SK-N-SH treated with all-trans-retinoic acid at 6 μM for 48 hours (cell line): Measurements from ENCODE around the gene CPZ.

ENCODE experiments used
- ATAC-seq: fragments of 200-7000 bp; cut with Tn5 transposase; 3 replicates; pipeline ENCODE4 v1.9.1; 2020; ENCODE audit warnings: mild to moderate bottlenecking, moderate library complexity
- ARNTL ChIP-seq: fragments of 450-650 bp; formaldehyde crosslinking; IDR thresholded peaks from 2 replicates; pipeline ENCODE4 v1.5.0; 2020; ENCODE audit warnings: low read depth, mild to moderate bottlenecking, moderate library complexity, borderline replicate concordance
- BACH2 ChIP-seq: fragments of 250-450 bp; sonication (Bioruptor Pico); IDR thresholded peaks from 2 replicates; pipeline ENCODE4 v1.9.0; 2021; ENCODE audit warnings: mild to moderate bottlenecking, borderline replicate concordance
- CSDC2 ChIP-seq: fragments of 250-450 bp; sonication (Bioruptor Pico); IDR thresholded peaks from 2 replicates; pipeline ENCODE4 v1.5.0; 2020; ENCODE audit warnings: mild to moderate bottlenecking, moderate library complexity
- CSRNP3 ChIP-seq: fragments of 250-450 bp; sonication (Bioruptor Pico); IDR thresholded peaks from 2 replicates; pipeline ENCODE4 v1.5.1; 2021; ENCODE audit warnings: mild to moderate bottlenecking, moderate library complexity
- ESRRG ChIP-seq: fragments of 250-450 bp; sonication (Bioruptor Pico); IDR thresholded peaks from 2 replicates; pipeline ENCODE4 v1.6.1; 2021; ENCODE audit warnings: mild to moderate bottlenecking
- GLIS3 ChIP-seq: fragments of 250-450 bp; sonication (Bioruptor Pico); IDR thresholded peaks from 2 replicates; pipeline ENCODE4 v1.5.0; 2020; ENCODE audit warnings: mild to moderate bottlenecking, moderate library complexity
- ISL1 ChIP-seq: fragments of 250-450 bp; sonication (Bioruptor Pico); IDR thresholded peaks from 2 replicates; pipeline ENCODE4 v2.1.2; 2022; ENCODE audit warnings: mild to moderate bottlenecking, moderate library complexity
- OSR1 ChIP-seq: fragments of 250-450 bp; sonication (Bioruptor Pico); IDR thresholded peaks from 2 replicates; pipeline ENCODE4 v1.8.0; 2022; ENCODE audit warnings: moderate library complexity, mild to moderate bottlenecking, inconsistent platforms
- PATZ1 ChIP-seq: fragments of 250-450 bp; sonication (Bioruptor Pico); IDR thresholded peaks from 2 replicates; pipeline ENCODE4 v1.8.0; 2020; ENCODE audit warnings: mild to moderate bottlenecking, moderate library complexity, borderline replicate concordance
- PPARA ChIP-seq: fragments of 250-450 bp; sonication (Bioruptor Pico); IDR thresholded peaks from 2 replicates; pipeline ENCODE4 v1.5.0; 2020; ENCODE audit warnings: mild to moderate bottlenecking, borderline replicate concordance
- RARB ChIP-seq: fragments of 250-450 bp; sonication (Bioruptor Pico); IDR thresholded peaks from 2 replicates; pipeline ENCODE4 v1.8.0; 2021; ENCODE audit warnings: mild to moderate bottlenecking, moderate library complexity
- SNAI2 ChIP-seq: fragments of 250-450 bp; sonication (Bioruptor Pico); IDR thresholded peaks from 2 replicates; pipeline ENCODE4 v1.5.0; 2020; ENCODE audit warnings: mild to moderate bottlenecking, moderate library complexity
- TCF4 ChIP-seq: fragments of 250-450 bp; sonication (Bioruptor Pico); IDR thresholded peaks from 2 replicates; pipeline ENCODE4 v1.8.0; 2021; ENCODE audit warnings: mild to moderate bottlenecking, moderate library complexity, borderline replicate concordance
- TOX ChIP-seq: fragments of 250-450 bp; sonication (Bioruptor Pico); IDR thresholded peaks from 2 replicates; pipeline ENCODE4 v1.8.0; 2021; ENCODE audit warnings: mild to moderate bottlenecking, moderate library complexity, borderline replicate concordance
- TSHZ2 ChIP-seq: fragments of 250-450 bp; sonication (Bioruptor Pico); IDR thresholded peaks from 2 replicates; pipeline ENCODE4 v1.5.0; 2020; ENCODE audit warnings: mild to moderate bottlenecking, moderate library complexity
- ZC3H10 ChIP-seq: fragments of 250-450 bp; sonication (Bioruptor Pico); IDR thresholded peaks from 2 replicates; pipeline ENCODE4 v1.5.1; 2021; ENCODE audit warnings: mild to moderate bottlenecking, moderate library complexity
- ZFP30 ChIP-seq: fragments of 450-650 bp; formaldehyde crosslinking; IDR thresholded peaks from 2 replicates; pipeline ENCODE4 v1.5.0; 2022; ENCODE audit warnings: mild to moderate bottlenecking, moderate library complexity
- ZNF565 ChIP-seq: fragments of 450-650 bp; formaldehyde crosslinking; conservative IDR thresholded peaks from 2 replicates; pipeline ENCODE4 v1.5.0; 2020; ENCODE audit warnings: low read depth, mild to moderate bottlenecking, moderate library complexity
- ZNF70 ChIP-seq: fragments of 450-650 bp; formaldehyde crosslinking; IDR thresholded peaks from 2 replicates; pipeline ENCODE4 v1.5.0; 2020; ENCODE audit warnings: mild to moderate bottlenecking, moderate library complexity
- ZNF8 ChIP-seq: fragments of 450-650 bp; formaldehyde crosslinking; IDR thresholded peaks from 2 replicates; pipeline ENCODE4 v1.5.0; 2020; ENCODE audit warnings: mild to moderate bottlenecking, moderate library complexity
- TF ChIP-seq, protein P1 (sequence below): fragments of 250-450 bp; sonication (Bioruptor Pico); IDR thresholded peaks from 2 replicates; pipeline ENCODE4 v1.5.1; 2020; ENCODE audit warnings: low read depth, mild to moderate bottlenecking, moderate library complexity
- TF ChIP-seq, protein P2 (sequence below): fragments of 250-450 bp; sonication (Bioruptor Pico); IDR thresholded peaks from 2 replicates; pipeline ENCODE4 v1.8.0; 2021; ENCODE audit warnings: low read depth, mild to moderate bottlenecking, moderate library complexity, borderline replicate concordance

The CPZ gene

GRCh38 chr4:8586671-8587468 lies 5.7 kb upstream of the CPZ start:
- TF ChIP-seq OSR1 (no peak), TCF4 (CRISPR knock-in tag) (no peak), PATZ1 (CRISPR knock-in tag) (no peak), CSRNP3 (CRISPR knock-in tag) (no peak), RARB (no peak), SNAI2 (CRISPR knock-in tag) (no peak), ZNF8 (no peak), BACH2 (CRISPR knock-in tag) (no peak), ZNF565 (CRISPR knock-in tag) (no peak), ZFP30 (CRISPR knock-in tag) (no peak)
- TF ChIP-seq, all 23 proteins: peak for 0

DNA sequence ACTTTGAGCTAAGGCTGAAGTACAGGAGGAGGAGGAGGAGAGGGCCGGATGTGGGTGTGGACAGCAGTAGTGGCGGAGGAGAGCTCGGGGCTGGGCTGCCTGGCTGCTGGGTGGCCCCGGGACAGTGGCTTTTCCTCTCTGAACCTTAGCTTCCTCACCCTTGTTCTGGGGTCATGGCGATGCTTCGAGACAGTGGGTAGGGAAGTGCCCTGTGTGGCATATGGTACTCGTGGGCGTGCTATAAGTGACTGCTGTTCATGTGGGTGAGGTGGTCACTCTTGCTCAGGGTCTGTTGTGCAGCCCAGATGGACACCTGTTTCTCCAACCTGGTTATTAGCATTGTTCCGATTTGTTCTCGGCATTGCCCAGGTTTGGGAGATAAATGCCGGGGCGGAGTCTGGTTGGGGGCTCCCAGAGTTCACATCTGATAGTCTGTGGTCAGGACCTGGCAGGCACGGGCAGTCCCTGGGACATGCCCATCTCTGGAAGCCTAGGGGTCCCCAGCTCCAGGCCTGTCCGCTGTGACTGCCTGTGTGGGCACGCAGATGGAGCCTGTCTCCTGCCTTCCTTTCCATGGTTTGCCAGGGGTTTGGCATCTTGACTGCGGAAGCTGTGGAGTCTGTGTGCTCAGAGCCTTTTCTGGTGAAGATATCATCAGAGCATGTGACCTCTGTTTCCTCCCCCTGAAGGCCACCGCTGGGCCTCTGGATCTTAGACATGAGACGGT lies 4.9 kb upstream of the CPZ start:
- no peak for ATAC-seq
- no peak for TF ChIP-seq CSDC2 (CRISPR knock-in tag)
- no peak for TF ChIP-seq ARNTL (CRISPR knock-in tag)
- TF ChIP-seq OSR1 = no peak
- no peak for TF ChIP-seq TOX (CRISPR knock-in tag)
- no peak for TF ChIP-seq GLIS3 (CRISPR knock-in tag)
- TF ChIP-seq CSRNP3 (CRISPR knock-in tag) = no peak
- no peak for TF ChIP-seq ZC3H10 (CRISPR knock-in tag)
- TF ChIP-seq PATZ1 (CRISPR knock-in tag) = no peak
- no peak for TF ChIP-seq PPARA (CRISPR knock-in tag)
- no peak for TF ChIP-seq RARB
- TF ChIP-seq TCF4 (CRISPR knock-in tag) = no peak
- TF ChIP-seq, protein P1, sequence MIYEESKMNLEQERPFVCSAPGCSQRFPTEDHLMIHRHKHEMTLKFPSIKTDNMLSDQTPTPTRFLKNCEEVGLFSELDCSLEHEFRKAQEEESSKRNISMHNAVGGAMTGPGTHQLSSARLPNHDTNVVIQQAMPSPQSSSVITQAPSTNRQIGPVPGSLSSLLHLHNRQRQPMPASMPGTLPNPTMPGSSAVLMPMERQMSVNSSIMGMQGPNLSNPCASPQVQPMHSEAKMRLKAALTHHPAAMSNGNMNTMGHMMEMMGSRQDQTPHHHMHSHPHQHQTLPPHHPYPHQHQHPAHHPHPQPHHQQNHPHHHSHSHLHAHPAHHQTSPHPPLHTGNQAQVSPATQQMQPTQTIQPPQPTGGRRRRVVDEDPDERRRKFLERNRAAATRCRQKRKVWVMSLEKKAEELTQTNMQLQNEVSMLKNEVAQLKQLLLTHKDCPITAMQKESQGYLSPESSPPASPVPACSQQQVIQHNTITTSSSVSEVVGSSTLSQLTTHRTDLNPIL (CRISPR knock-in tag) = no peak
- no peak for TF ChIP-seq ESRRG (CRISPR knock-in tag)
- no peak for TF ChIP-seq SNAI2 (CRISPR knock-in tag)
- TF ChIP-seq ISL1 = no peak
- TF ChIP-seq ZNF70 (CRISPR knock-in tag) = no peak
- no peak for TF ChIP-seq TSHZ2 (CRISPR knock-in tag)
- TF ChIP-seq, protein P2, sequence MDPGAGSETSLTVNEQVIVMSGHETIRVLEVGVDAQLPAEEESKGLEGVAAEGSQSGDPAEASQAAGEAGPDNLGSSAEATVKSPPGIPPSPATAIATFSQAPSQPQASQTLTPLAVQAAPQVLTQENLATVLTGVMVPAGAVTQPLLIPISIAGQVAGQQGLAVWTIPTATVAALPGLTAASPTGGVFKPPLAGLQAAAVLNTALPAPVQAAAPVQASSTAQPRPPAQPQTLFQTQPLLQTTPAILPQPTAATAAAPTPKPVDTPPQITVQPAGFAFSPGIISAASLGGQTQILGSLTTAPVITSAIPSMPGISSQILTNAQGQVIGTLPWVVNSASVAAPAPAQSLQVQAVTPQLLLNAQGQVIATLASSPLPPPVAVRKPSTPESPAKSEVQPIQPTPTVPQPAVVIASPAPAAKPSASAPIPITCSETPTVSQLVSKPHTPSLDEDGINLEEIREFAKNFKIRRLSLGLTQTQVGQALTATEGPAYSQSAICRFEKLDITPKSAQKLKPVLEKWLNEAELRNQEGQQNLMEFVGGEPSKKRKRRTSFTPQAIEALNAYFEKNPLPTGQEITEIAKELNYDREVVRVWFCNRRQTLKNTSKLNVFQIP (CRISPR knock-in tag) = no peak

More at GRCh38 chr4:8586671-8587468, 5.7 kb upstream of the CPZ start:
- no peak for ATAC-seq
